SH-SY5Y (cell line): Measurements from ENCODE around the gene RREB1.

Experiments
- GATA2 ChIP-seq: IDR thresholded peaks from 2 replicates; pipeline ENCODE4 v1.6.1; 2011; ENCODE audit warnings: mild to moderate bottlenecking, low read depth, low read length
- GATA3 ChIP-seq: IDR thresholded peaks from 2 replicates; pipeline ENCODE4 v1.6.1; 2011; ENCODE audit warnings: low read depth, mild to moderate bottlenecking, low read length, moderate library complexity

RREB1 gene

DNA sequence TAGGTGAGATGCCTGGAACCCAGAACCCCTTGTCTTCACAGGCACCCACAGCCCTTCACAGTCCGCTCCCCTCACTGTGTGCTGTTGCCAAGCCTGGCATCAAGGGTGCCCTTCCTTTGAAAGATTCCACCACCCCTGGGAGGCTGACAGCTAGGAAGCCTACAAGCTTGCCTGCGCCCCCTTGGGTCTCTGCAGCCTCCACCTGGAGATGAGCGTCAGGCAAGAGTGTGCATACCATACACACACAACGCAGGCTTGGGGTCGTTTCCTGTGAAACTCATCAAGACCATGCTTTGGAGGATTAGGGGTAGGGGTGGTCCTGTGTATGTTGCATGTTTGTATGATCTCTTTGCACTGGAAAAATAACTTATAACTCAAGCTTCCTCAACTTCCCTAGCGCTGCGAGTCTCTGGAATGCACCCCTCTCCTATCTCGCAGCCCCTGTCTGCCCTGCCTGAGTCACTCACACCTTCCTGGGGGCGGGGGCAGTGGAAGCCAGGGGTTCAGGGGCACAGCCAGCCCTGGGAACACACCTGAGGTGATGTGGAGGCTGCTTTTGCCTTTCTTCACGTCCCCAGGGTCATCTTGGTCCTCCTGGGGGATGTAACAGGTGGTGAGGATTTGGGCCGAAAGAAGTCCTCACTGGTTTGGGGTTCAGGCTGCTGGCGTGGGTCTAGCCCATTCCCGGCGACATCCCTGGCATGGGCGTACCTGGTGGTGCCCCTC lies 138.1 kb downstream of the RREB1 start:
- TF ChIP-seq GATA2, result no peak
- TF ChIP-seq GATA3, result no peak

DNA sequence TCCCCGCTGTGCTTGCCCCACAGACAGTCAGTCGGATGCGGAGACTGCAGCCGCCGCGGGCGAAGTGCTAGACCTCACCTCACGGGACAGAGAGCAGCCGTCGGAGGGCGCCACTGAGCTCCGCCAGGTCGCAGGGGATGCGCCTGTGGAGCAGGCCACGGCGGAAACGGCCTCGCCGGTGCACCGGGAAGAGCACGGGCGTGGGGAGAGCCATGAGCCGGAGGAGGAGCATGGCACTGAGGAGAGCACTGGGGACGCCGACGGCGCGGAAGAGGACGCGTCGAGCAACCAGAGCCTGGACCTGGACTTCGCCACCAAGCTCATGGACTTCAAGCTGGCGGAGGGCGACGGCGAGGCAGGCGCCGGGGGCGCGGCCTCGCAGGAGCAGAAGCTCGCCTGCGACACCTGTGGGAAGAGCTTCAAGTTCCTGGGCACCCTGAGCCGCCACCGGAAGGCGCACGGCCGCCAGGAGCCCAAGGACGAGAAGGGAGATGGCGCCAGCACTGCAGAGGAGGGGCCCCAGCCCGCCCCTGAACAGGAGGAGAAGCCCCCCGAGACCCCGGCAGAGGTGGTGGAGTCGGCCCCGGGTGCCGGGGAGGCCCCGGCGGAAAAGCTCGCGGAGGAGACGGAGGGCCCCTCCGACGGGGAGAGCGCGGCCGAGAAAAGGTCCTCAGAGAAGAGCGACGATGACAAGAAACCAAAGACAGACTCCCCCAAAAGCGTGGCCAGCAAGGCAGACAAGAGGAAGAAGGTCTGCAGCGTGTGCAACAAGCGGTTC lies 138.8 kb downstream of the RREB1 start:
- TF ChIP-seq GATA2 (no peak), GATA3 (no peak)

DNA sequence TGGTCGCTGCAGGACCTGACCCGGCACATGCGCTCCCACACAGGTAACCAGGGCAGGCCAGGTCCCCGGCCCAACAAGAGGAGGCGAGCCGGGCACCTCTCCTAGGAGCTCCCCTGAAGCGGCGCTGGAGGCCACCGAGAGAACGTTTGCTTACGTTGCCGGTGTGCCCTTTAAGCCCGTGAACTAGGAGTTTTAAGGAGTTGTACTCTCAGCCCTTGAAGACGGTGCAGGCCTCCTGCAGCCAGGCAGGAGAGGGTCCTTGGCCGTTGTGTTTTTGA lies 139.4 kb downstream of the RREB1 start:
- no peak for TF ChIP-seq GATA3
- no peak for TF ChIP-seq GATA2

DNA sequence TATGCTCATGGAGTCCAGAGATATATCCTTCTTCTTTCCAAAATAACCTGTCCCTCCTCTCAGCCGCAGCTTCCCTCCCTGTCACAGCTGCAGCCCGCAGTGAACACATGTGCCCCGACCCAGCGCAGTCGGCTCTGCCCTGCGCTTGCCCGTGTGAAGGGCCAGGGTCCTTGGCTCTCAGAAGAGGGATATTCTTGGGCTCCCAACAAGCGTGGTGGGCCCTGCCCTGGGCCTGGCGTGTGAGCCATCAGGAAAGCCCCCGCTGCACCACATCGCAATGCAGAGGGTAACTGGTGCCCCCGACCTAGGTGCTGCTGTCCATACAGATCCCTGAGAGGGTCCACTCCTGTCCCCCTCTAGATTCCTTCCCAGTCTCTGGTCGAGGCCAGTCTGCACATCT lies 140.1 kb downstream of the RREB1 start:
- no peak for TF ChIP-seq GATA3
- TF ChIP-seq GATA2, result no peak

DNA sequence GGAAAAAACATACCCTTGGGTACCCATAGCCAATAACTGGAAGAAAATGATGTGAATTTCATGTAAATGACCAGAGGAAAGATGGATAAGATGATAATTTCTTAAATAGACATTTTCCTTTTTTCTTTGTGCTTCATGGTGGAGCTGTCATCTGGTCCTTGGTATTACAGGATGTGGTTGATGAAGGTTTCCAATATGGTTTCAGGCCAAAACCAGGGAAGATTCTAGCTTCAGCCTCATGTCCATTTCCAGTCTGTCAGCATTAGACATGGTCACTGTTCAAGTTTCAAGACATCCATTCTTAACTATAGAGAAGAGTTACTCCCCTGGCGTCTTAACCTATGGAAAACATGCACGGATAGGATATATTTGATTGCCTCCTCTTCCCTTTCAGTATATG lies 141.6 kb downstream of the RREB1 start:
- TF ChIP-seq GATA2, result no peak
- no peak for TF ChIP-seq GATA3

DNA sequence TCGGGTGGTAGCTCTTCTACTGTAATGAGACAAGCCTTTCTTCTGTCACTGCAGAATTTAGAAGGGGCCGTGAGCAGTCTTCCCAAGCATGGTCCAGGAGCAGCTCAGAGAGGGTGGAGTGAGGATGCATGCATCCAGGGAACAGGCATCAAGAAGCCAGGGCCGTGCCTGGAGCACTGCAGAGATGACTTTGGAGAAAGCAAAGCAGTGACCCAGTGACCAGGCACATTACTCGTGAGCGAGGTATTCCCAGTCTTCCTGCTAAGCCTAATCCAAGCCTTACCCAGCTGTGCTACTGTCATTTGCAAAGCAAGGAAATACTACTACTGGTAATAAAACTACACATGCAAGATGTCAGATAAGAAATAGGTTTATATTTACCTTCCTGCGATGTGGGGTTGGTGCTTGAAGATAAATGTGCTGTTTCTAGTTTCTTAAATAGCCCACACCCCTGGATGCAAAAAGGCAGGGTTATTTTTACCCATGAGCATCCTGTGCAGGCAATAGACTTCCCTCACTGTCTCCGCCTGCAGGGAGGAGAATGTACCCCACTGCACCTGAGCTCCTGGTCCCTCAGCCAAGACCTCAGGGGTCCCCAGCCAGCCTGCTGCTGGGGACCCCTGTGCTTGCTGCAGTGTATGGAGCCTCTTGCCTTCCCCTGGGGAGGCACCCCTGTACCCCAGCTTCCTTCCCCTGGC lies 142.3 kb downstream of the RREB1 start:
- TF ChIP-seq GATA3 (no peak), GATA2 (no peak)

DNA sequence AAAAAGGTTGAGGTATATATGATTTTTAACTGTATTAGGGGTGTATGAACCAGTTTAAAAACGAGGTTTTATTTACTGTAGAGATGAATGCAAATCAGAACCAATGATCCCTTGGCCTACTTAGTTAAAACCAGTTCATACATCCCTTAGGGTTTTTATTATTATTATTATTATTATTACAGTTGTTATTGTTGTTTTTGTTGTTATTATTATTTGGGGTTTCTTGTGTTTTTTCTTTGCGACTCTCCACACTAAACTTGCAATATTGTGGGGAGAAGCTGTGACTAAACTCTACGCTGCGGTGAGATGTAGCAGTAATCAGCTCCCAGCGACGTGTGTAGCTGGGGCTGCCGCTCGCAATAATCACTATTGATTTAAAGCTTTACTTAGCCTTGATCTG lies 143.1 kb downstream of the RREB1 start:
- TF ChIP-seq GATA2, result no peak

DNA sequence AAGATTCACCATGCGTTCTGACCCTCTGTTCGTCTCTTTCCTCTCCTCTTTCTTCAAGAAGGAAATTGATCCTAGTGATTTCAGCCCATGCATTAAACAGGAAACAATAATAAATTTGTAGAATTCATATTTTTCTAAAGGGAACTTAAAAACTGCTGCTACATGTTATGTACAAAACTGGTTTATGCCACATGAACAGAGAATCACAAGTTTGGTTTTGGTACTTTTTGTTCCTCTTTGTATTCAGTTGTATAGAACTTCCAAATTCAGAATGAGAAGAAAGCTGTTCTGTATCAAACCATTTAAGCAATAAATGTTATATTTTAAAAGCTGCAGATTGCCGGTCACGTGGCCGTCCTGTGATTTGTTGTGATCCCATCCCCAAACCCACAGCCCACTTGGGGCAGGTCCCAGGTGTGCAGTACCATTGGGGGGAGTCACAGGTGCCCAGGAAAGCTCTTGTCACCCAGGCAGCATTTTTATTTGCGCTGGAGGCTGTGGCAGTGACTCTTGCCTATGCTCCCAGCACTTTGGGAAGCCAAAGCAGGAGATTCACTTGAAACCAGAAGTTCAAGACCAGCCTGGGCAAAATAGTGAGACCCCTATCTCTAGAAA lies 144.0 kb downstream of the RREB1 start:
- TF ChIP-seq GATA3, result no peak
- TF ChIP-seq GATA2, result no peak

DNA sequence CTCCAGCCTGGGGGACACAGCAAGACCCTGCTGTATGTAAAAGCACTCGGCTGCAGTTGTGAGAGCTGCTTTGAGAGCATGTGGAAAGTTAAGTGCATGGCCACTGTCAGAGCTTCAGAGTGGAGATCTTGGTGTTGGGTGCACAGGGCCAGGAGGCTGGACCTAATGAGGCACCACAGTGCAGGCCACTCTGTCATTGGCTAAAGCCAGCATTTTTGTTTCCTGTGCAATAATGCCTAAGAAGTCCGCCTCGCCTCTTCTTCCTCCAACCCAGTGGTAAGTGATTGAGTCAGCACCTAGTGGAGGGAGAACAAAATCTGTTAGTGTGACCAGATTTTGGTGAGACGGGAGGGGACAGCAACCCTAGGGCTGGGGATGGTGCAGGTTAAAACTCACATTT lies 144.6 kb downstream of the RREB1 start:
- TF ChIP-seq GATA2, result no peak
- no peak for TF ChIP-seq GATA3

DNA sequence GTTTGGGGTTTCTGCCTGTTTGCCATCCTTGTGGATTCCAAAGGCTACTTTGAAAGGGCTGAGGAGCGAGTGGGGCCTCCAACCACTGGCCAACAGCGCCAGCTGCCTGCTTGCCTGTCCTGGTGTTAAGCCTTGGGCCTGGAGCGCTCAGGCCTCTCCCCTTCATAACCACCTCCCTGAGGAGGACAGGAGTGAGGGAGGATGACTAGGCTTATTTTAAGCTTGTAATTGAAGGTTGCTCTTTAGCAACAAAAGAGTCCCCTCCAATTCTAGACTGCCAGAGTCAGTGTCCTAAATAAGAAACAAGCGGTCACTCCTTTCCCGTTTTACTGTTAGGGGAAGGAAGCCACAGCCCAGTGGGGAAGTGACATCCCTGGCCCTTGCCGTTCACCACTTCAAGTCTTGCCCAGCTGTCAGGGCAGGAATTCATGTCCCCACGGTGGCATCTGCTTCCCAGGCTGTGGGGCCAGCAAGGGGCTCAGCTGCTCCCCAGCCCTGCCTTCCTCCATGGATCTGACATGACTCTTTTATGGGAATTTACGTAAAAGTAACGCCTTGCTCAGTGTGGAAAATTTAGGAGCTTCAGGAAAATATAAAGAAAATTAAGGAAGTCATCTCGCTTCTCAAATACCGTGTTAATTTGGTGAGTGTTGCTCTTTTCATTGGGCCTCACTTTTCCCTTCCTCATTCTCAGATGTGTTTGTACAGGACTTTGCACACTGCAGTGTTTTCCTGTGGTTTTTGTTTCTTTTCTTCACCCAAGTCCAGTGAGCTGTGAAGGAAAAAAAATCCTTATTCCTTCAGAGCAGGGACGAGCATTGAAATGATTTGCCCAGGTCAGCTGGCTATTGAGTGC lies 147.4 kb downstream of the RREB1 start:
- TF ChIP-seq GATA3, result no peak
- no peak for TF ChIP-seq GATA2

DNA sequence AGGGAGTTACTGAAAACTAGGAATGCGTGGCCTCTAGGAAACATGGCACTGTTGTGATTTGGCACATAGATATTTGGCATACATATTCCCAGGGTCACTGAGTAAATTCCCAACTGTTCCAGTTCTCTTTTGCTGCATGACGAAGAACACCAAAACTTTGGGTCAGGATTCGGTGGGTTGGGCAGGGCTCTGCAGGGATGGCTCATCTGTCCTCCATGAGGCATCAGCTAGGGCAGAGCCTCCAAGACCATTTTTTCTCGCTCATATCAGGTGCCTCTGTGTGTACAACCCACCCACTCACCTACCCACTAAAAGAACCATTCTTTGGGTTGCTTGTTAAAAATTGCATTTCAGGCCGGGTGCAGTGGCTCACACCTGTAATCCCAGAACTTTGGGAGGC lies 148.2 kb downstream of the RREB1 start:
- TF ChIP-seq GATA3 (no peak), GATA2 (no peak)

DNA sequence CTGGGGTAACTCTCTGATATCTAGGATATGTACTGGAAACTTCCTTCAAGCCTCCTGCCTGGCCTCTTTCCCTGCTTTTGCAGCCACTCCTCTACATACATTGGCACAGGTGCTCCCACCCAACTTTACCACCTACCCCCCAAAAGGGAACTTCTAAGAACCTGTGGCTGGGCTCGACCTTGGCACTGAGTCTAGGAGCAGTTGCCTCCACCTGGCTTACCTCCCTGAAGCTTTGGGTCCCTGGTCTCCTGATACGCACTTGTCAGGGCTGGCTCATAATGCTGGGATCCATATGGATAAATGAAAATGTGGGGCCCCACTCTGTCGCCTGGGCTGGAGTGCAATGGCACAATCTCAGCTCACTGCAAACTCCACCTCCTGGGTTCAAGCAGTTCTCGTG lies 149.0 kb downstream of the RREB1 start:
- no peak for TF ChIP-seq GATA2
- no peak for TF ChIP-seq GATA3

DNA sequence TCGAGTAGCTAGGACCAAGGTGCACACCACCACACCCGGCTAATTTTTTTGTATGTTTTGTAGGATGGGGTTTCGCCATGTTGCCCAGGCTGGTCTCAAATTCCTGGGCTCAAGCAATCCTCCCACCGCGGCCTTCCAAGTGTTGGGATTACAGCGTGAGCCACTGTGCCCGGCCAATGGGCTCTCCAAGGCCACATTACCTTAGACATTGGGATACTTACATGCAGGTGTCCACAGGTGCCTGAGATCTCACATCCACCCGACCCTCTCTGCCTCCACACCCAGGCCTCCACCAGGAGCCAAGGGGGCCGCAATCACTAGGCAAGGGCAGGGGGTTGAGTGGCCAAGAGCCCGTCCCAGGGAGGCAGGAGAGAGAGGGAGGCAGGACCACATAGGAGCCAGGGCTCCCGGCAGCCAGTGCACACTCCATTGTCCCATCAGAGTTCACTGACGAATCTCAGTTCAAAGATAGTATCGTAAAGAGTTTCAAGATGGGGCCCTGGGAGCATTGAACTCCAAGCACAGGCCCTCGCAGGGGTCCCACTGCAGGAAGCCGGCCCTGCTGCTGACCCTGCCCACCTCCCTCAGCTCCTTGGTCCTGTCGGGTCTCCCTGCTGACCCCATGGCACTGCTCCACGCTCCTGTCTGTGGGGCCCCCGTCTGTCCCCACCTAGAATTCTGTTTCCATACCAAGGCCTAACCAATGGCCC lies 149.9 kb downstream of the RREB1 start:
- TF ChIP-seq GATA3 (no peak), GATA2 (no peak)
